NCI-H1436 (cell line): ENCODE data around the gene VTN.
"Not testable (repeated sequence)": the region's sequence is repeated elsewhere in the genome, so short reads cannot be mapped to it uniquely, and the experiment has no call there.

Experiments used
- DNase-seq: peaks from one replicate; lab custom pipeline; 2025; lab: John Stamatoyannopoulos, UW

Gene VTN

GRCh38 chr17:28342313-28342712 is 27.8 kb downstream of the VTN start:
- no peak for DNase-seq

- no peak for DNase-seq
Observed at GRCh38 chr17:28341516-28341915, 28.6 kb downstream of the VTN start.

GRCh38 chr17:28340374-28340773 is 29.7 kb downstream of the VTN start:
- DNase-seq: no peak

- no peak for DNase-seq
Observed at GRCh38 chr17:28339431-28339830, 30.7 kb downstream of the VTN start.

- not testable (repeated sequence) for DNase-seq
Observed at GRCh38 chr17:28338769-28339212, 31.3 kb downstream of the VTN start.

- no peak for DNase-seq
Observed at GRCh38 chr17:28338056-28338768, 31.9 kb downstream of the VTN start.

- DNase-seq: peak; percentile 37
Observed at GRCh38 chr17:28335959-28336871, 33.9 kb downstream of the VTN start.

- DNase-seq: peak; percentile 100
Observed at GRCh38 chr17:28335201-28335958, 34.7 kb downstream of the VTN start, which contains the start of the genes IFT20 and TNFAIP1. TSS of gene IFT20 (minus strand) at chr17:28335472. CDS start at chr17:28331985, 3,487 bp downstream. TSS of gene TNFAIP1 (plus strand) at chr17:28335761. CDS start at chr17:28339522, 3,761 bp downstream.

- DNase-seq: no peak
Observed at GRCh38 chr17:28334666-28335200, 35.4 kb downstream of the VTN start.

GRCh38 chr17:28334171-28334570 is 35.9 kb downstream of the VTN start:
- DNase-seq: no peak

GRCh38 chr17:28333083-28333746 is 36.9 kb downstream of the VTN start:
- no peak for DNase-seq

- no peak for DNase-seq
Observed at GRCh38 chr17:28331891-28332420, 38.2 kb downstream of the VTN start.

- no peak for DNase-seq
Observed at GRCh38 chr17:28330671-28331070, 39.4 kb downstream of the VTN start.

GRCh38 chr17:28328325-28328724 is 41.8 kb downstream of the VTN start:
- DNase-seq: no peak

- no peak for DNase-seq
Observed at GRCh38 chr17:28327709-28328108, 42.4 kb downstream of the VTN start.

- DNase-seq: no peak
Observed at GRCh38 chr17:28327031-28327607, 43.0 kb downstream of the VTN start.

GRCh38 chr17:28326114-28326513 is 44.0 kb downstream of the VTN start:
- no peak for DNase-seq

- DNase-seq: no peak
Observed at GRCh38 chr17:28325211-28325610, 44.9 kb downstream of the VTN start.

GRCh38 chr17:28324781-28325180 is 45.3 kb downstream of the VTN start:
- no peak for DNase-seq

- DNase-seq: no peak
Observed at GRCh38 chr17:28324267-28324745, 45.8 kb downstream of the VTN start.
